NCI-H1436 treated with DMSO at 0.1 percent for 48 hours (cell line): Measurements from ENCODE around the gene NPY4R.
"Not testable (repeated sequence)": the region's sequence is repeated elsewhere in the genome, so short reads cannot be mapped to it uniquely, and the experiment has no call there.

Source experiments
- DNase-seq: peaks from one replicate; lab custom pipeline; 2025; lab: John Stamatoyannopoulos, UW

The NPY4R gene, protein sequence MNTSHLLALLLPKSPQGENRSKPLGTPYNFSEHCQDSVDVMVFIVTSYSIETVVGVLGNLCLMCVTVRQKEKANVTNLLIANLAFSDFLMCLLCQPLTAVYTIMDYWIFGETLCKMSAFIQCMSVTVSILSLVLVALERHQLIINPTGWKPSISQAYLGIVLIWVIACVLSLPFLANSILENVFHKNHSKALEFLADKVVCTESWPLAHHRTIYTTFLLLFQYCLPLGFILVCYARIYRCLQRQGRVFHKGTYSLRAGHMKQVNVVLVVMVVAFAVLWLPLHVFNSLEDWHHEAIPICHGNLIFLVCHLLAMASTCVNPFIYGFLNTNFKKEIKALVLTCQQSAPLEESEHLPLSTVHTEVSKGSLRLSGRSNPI

DNA sequence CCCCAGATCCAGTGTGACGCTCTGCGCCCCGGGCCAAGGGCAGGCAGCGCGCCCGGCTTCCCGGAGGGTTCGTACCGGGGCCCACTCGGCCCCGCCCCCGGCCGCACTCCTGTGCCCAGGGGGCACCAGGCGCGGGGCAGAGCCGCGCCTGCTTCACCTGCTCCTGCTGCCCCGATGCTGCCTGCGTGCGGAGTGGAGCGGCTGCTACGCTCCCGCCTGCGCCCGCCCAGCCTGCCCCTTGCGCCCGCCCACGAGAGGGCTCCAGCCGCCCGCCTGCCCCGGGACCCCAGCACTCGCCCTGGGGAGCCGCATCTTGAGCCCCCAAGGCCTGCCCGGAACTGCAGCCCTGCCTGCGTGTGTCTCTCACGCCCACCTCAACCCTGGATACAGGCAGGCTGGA lies at the start of gene NPY4R:
TSS of gene NPY4R (minus strand) at position 194 of the 400 bp plus-strand sequence. CDS start 3,323 bp downstream, outside the sequence.
- DNase-seq, result not testable (repeated sequence)

DNA sequence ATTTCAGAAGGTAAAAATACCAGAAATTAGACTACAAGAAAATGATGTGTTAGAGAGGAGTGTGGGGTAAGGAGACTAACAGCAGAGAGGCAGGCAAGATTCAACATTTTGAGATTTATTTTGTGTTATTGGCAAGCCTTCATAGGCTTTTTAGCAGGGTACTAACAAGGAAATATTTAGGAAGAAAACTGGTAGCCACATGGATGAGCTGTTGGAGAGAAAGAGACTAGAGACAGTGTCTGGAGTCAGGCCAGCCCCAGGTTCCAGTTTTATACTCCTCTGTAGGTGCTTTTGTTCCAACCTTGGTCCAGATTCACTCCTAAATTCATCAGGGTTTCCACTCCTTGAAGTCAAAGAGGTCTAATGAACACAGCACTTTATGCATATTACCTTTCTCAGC lies 49.6 kb upstream of the NPY4R start:
- DNase-seq, result no peak

DNA sequence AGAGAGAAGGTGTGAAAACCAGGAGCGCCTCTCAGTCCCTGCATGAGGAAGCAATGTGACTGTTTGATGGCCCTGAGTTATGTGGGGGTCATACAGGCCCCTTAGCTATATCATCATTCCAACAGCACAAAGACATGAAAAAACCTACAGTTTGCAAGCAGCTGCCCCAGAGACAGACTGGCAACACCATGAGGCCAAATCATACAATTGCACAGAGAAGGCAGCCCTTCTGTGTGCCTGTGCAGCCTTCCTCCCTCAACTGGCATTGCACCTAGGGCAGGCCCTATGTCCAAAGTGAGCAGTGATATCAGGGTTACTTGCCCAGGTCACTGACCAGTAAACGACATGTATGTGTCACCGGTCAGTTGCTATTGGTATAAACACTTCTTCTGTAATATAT lies 49.1 kb upstream of the NPY4R start:
- no peak for DNase-seq

DNA sequence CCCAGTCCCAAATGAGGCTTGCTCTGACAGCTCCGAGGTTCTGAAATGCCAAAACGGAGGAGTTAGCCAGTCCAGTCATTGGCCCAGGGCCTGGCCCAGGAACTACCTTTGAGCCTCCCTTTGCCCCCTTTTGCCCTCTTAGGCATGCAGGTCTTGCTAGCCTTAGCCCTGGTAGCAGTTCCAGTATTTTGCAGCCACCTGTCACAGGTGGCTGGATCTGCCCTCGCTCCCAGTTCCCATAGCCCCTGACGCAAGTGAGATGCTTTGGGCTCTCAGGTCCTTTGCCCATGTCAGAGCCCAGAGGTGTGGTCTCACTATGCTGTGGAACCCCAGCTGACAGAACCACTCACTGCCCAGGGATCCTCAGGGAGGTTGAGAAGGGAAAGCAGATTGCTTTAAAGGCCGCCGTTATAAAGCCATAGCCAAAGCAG lies 48.7 kb upstream of the NPY4R start:
- DNase-seq, result no peak

DNA sequence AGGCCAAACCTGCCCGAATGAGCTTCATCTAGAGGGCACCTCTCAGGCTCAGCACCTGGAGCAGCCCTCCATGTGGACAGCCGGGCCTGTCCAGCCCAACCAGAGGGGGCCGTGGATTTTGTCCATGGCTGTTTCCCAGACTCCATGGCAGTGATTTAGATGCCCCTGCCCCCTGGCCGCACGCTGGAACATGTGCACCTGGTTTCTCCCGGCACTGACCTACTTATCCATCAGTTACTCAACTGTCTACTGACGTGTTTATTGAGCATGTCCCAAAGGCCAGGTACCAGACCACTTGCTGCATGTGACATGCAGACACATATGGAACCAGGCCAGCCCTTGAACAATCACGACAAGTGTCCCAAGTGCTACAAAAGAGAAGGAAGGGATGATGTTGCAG lies 47.6 kb upstream of the NPY4R start:
- DNase-seq, result not testable (repeated sequence)

DNA sequence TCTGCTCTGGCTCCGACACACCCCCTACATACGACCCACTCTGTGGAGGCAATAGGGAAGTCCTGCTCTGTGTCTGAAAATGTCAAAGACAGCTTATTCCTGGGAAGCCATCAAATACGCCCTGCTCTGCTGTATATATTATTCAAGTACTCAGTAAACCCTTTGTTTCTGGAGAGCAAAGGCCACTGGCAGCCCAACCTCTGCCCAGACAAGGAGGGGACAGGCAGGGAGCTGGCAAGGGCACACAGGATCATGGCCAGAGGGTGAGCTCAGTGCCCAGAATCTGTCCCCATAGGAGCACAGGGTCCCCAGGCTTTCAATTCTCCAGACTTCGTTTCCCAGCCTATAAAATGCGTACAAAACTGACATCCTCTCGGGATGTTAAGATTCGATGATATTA lies 47.0 kb upstream of the NPY4R start:
- not testable (repeated sequence) for DNase-seq

DNA sequence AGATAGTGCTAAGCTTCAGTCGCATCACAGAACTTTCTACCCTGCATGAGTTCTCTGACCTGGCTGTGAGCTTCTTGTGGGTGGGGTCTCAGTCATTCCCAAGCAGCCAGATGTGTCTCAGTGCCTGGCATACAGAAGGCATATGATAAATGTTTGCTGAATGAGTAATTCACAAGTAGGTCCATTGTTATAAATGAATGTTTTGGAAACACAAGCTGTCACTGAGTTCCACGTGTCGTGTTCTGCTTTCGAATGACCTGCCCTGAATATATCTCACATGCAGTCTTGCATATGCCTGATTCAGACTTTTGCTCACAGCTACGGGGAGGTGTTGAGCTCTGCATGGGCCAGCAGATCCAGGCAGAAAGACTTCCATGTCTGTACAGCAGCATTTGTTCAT lies 46.2 kb upstream of the NPY4R start:
- DNase-seq, result not testable (repeated sequence)

DNA sequence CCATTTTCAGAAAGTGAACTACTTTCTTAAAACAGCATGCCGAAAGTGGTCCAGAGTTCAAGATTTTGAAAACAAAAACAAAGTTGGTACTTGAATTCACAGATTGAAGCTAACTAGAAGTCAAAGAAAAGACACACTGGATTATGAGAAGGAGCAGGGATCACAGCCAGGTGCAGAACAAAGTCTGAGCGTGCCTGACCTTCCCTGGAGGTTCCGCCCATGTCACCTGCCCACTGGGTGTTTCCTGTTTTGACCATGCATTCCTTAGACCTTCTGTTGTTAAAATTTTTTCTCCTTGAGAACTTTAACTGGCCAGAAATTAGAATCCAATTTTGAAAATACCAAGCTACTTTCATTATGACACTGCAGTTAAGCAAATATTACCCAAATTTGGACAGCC lies 34.2 kb upstream of the NPY4R start:
- not testable (repeated sequence) for DNase-seq

DNA sequence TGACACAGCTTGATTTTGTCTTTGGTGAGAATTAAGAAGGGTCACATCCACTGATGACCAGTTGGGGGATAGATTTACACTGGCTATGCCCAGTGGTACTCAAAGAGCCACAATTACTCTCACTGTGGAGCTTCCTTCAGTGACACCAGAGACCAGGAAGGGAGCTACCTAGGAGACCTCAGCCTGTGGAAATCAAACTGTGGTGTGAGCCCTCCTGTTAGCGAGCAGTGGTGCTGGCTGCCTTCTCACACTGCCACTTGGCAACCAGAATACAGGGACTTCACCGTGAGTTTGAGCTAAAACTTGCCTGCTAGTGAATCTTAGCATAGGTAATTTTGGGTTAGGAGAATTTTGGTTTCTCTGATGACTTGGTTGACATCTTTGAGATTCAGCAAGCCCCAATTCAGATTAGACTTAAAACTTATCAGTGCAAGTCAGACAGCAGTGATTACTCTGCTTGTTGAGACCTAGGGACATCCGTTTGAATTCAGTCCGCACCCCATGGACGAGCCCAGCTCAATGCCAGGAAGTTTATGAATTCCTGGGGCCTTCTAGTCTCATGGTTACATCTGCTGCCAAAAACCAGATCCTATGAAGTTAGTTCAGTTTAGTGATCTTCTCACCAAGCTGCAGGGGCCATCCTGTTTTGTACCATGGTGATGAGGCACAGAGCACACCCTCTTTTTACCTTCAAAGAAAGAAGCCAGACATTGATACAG lies 33.4 kb upstream of the NPY4R start:
- not testable (repeated sequence) for DNase-seq

DNA sequence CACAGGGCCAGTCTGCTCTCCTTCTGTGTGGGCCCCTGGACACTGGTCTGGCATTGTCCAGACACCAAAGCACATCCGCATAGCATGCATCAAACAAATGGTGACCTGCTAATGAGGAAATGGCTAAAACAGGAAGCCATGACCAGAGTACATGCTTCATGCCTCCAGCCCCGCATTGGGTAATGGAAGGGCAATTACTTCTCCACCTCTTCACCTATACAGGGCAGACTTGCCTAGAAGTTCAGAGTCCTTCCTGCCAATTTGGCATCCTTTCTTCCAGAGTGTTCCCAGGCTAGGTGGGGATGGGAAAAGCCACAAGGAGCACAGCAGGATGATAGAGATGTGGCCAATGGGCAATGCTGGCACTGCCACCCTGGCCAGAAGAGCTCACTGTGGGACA lies 32.1 kb upstream of the NPY4R start:
- DNase-seq, result not testable (repeated sequence)

DNA sequence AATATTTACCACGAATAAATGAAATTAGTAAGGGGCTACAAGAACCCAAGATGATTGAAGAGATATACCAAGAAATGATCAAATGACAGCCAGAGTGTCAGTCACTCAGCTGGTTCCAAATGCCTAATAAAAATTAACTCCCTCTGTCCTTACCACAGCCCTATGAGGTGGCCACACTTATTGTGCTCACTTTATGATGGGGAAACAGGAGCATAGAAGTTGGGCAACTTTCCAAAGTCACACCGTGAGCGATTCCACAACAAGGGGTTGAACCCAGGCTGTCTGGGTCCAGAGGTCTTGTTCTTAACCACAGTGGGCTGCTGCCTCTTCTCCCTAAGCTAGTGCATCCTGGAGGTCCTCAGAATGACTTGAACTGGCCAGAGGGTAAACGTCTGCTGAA lies 31.6 kb upstream of the NPY4R start:
- not testable (repeated sequence) for DNase-seq

DNA sequence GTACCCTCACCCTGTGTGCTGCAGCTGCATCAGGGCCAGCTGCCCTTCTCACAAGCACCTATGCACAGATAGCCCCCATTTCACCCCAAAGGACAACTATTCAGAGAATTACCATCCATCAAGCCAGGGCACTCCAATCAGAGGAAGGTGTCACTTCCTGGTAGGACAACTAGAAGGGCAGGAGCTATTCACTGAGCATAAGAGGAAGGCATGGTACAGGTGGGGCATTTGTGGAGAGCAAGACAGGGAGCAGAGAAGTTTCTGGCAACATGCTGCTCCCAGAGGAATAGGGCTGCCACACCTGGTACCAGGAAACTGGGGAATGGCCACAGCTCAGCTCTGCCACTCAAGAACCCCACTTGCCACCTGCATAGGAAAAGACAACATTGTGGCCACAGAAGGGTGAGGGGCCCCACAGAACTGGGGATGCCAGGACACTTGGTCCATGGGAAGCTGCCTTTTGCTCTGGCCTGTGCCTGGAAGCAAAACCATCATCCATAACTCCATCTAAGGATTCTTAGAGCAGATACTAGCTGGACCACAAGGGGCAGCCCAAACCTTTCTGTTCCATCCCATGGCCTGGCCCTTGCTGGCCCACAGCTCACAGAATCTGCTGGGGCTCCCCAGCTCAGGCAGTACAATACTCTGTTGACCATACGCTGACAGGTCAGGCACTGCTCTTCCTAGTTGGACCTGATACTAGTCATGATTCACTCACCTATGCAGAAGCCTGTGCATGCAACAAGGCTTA lies 25.8 kb upstream of the NPY4R start:
- not testable (repeated sequence) for DNase-seq

DNA sequence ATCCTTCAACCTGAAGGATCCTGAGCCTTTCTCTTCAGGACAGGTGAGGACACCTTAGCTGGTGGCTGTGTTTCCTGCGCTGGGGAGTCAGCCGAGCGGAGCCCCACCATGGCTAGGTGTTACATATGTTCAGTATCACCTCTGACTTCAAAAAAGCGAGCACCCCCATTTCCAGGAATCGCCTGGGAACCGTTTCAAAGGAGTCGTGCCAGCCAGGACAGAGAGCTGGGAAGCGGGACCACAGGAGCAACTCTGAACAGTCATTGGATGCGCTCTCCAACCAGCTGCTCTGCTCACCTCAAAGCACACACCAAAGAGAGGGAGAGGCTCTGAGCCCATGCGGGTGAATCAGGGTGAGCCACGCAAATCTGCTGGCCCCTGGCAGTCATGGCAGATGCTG lies 24.5 kb upstream of the NPY4R start:
- not testable (repeated sequence) for DNase-seq

DNA sequence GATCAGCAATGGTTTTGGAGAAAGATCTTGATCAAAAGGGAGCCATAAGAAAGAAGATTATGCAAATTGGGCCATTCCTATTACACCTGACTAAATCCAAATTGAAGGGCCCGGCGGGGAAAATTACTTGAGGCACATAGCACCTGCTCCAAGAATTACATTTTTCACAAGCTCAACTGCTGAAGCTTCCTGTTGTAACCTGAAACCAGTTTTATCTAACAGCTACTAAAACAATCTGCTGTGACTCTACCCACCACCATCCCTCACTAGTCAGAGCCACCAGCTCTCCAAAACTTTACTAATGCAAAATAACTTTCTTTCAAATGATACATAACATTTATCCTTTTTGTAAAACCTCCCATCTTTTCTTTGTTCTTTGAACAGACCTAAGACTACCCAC lies 20.7 kb upstream of the NPY4R start:
- not testable (repeated sequence) for DNase-seq

DNA sequence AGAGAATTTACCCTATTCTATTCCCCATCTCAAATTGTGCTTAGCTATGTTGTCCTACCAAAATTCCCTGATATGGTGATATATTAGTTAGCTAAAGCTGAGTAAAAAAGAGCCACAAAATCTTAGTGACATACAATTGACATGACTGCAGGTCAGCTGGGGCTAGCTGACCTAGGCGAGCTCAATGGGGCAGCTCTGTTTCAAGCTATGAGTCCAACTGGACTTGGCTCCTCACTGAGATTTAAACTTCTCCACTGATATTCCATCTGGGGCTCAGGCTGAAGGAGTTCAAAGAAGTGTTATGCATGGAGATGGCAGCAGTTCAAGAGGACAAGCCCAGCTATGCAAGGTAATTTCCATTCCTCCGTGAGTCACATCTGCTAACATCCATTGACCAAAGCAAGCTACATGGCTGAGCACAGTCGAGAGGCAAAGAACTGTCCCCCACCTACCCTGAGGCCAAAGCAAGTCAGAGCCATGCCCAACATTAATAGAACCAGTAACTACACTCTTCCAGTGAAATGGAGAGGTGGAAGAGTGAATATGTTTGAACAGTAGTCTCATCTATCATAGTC lies 9.1 kb upstream of the NPY4R start:
- not testable (repeated sequence) for DNase-seq

DNA sequence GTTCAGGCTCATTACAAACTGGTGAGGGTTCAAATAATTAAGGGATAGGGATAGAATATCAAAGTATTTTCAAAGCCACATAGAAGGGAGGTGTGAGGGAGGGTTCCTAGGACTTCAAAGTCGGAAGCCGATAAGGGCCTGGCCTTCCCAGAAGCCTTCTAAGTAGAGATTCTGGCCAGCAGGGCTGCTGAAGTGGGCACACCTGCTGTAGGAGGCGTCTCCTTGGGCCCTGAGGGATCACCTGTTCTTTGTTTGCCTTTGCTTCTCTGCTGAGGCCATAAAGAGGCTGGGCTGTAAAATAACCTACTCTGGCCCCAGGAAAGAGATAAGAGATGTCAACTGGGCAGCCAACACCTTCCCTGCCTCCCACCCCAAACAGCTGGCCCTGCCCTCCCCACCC lies 8.0 kb upstream of the NPY4R start:
- not testable (repeated sequence) for DNase-seq

DNA sequence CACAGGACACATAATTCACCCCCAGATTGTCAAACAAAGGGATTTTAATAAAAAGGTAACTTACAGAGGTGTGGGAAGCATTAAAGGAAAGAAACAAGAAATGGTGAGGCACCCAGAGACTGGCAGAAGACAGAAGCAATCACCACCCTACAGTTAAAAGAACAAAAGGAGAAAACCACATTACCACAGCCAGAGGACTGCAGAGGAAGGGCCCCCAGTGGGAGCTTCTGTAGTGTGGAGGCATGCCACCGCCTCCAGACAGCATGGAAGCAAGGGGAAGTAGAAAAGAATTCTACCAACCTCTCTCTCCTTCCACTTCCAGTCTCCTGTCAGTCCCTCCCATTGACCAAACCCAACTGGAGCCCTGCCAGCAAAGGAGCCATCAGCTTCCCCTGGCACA lies 4.4 kb upstream of the NPY4R start:
- not testable (repeated sequence) for DNase-seq

DNA sequence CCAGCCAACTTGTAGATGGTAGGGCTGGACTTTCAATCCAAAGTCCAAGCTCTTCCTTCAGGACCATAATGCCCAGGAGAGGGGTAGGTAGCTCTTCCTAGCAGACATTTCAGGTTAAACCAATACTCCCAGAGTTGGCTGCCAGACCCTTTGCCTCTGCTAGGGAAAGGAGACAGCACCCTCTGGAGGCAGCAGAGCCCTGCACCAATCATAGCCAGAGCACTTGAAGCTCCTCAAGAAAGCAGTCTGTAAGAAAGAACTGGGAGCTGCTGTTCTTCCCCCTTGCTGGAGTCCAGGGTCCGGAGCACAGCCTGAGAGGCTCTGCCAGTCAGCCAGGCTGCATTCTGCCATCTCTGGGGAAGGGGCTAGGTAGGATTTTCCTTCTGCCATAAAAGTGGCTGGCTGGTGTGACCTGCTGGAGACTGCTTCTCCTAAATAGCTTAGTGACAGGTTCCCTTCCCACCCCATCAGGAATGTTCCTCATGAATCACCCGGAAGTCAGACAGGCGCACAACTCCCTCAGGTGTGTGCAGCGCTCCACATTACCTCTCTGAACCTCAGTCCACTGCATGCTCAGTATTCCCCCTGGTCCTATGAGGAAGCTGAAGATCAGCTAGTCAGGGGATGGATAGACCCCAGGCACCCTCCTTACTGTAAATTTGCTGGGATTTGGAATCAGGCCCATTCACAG lies 2.5 kb upstream of the NPY4R start:
- DNase-seq, result not testable (repeated sequence)

DNA sequence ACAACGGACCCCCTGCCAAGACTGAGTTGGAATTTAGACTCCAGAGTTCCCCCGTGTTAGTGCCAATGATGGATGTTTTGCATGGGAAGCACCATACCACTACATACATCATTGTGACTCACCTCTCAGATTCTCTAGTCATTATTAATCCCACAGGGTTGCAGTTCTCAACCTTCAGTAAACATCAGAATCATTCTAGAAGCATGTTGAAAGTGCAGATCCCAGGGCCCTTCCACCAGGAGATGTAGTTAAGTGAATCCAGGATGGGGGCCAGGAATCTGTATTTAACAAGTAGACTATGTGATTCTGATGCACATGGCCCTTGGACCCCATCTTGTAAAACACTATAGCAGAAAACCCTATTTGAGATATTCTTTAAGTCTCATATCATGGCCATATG lies 2.1 kb downstream of the NPY4R start:
- DNase-seq, result not testable (repeated sequence)

DNA sequence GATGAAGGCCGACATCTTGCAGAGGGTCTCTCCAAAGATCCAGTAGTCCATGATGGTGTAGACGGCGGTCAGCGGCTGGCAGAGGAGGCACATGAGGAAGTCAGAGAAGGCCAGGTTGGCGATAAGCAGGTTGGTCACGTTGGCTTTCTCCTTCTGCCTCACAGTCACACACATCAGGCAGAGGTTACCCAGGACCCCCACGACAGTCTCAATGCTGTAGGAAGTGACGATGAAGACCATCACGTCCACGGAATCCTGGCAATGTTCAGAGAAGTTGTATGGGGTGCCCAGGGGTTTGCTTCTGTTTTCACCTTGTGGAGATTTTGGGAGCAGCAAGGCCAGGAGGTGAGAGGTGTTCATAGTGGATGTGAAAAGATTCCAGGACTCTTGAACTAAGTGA lies 3.5 kb downstream of the NPY4R start:
- not testable (repeated sequence) for DNase-seq

DNA sequence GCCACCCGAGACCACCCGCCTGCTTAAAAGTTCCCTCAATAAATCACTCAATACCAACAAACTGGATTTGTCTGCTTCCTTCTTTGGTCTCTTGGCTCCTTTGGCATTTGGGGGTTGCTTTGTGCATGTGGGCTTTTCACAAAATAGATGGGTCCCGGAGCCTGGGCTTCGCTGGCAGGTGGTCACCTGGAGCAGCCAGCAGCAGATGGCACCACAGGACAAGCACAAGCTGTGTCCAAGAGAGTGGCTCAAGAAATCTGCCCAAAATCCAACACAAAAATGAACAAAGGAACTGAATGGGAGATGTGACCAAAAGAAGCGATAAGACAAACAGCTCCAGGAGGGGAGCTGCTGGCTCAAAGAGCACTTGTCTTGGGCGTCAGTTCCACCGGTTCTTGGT lies 6.2 kb downstream of the NPY4R start:
- DNase-seq, result not testable (repeated sequence)

DNA sequence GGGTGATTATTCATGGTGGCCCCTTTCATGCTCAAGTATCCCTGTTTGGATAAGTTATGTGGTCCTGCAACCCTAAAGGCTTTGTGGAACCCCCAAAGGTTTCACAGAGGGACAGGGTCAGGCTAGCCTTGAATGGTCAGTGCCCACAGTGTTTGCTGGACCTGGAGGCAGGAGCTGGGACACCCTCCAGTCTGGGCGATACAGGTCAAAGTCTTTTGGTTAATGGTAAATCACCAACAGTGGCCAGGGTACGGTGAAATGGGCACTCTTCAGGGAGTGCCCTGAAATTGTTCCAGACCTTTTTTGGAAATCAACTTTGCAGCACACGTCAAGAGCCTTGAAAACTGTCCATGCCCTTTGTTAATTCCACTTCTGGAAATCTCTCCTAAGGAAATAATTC lies 8.7 kb downstream of the NPY4R start:
- DNase-seq, result not testable (repeated sequence)
